RWPE2 (cell line): Measurements from ENCODE around the gene ILKAP.

Experiments used
- ATAC-seq: fragments of 200-7000 bp; cut with Tn5 transposase; 3 replicates; pipeline ENCODE4 v1.9.1; 2021; ENCODE audit warnings: low read depth
- DNase-seq: peaks from one replicate; pipeline ENCODE4 v3.0.0-alpha.2; 2020; ENCODE audit warnings: low spot score
- H3K27ac ChIP-seq: fragments of 450-650 bp; 2 replicates; pipeline ENCODE4 v1.5.1; 2017; ENCODE audit warnings: mild to moderate bottlenecking; ENCODE audit not compliant: poor library complexity, severe bottlenecking
- H3K27me3 ChIP-seq: fragments of 250-450 bp; sonication (Bioruptor Pico); 2 replicates; pipeline ENCODE4 v1.5.1; 2021; ENCODE audit warnings: mild to moderate bottlenecking, moderate library complexity; ENCODE audit not compliant: insufficient read depth, poor library complexity, severe bottlenecking
- H3K36me3 ChIP-seq: fragments of 250-450 bp; sonication (Bioruptor Pico); 2 replicates; pipeline ENCODE4 v1.5.1; 2020; ENCODE audit warnings: low read depth, mild to moderate bottlenecking, moderate library complexity
- H3K4me1 ChIP-seq: fragments of 250-450 bp; sonication (Bioruptor Pico); 2 replicates; pipeline ENCODE4 v1.5.1; 2021; ENCODE audit warnings: mild to moderate bottlenecking, moderate library complexity; ENCODE audit not compliant: insufficient read depth, poor library complexity, severe bottlenecking
- H3K4me3 ChIP-seq: fragments of 250-450 bp; sonication (Bioruptor Pico); 2 replicates; pipeline ENCODE4 v1.5.1; 2021; ENCODE audit warnings: mild to moderate bottlenecking, moderate library complexity; ENCODE audit not compliant: severe bottlenecking
- H3K9me3 ChIP-seq: fragments of 250-450 bp; sonication (Bioruptor Pico); 2 replicates; pipeline ENCODE4 v1.5.1; 2021; ENCODE audit warnings: mild to moderate bottlenecking, moderate library complexity; ENCODE audit not compliant: severe bottlenecking
- CTCF ChIP-seq: fragments of 450-650 bp; IDR thresholded peaks from one replicate; pipeline ENCODE4 v1.5.1; 2017; ENCODE audit warnings: mild to moderate bottlenecking, moderate library complexity; ENCODE audit not compliant: poor library complexity, severe bottlenecking

Gene ILKAP

GRCh38 chr2:238138331-238139195 lies 64.9 kb downstream of the ILKAP start, which contains the start of gene KLHL30:
KLHL30 (plus strand) TSS chr2:238138668; CDS start chr2:238140755, 2,087 bp downstream.
- no peak within 1 kb of the TSS for H3K27ac ChIP-seq
- TF ChIP-seq CTCF, result no peak
- peaks cover 24% of the 10 kb centered on the region for H3K4me1 ChIP-seq
- no peaks in the 10 kb centered on the region for H3K9me3 ChIP-seq
- no peak for ATAC-seq
- no peaks in the 10 kb centered on the region for H3K27me3 ChIP-seq
- no peak within 1 kb of the TSS for H3K4me3 ChIP-seq
- DNase-seq, result no peak
- no peaks in the 10 kb centered on the region for H3K36me3 ChIP-seq

GRCh38 chr2:238137885-238138284 lies 65.6 kb downstream of the ILKAP start:
- DNase-seq (no peak), ATAC-seq (no peak)
- Histone ChIP-seq H3K9me3 (no peaks in the 10 kb centered on the region), H3K27ac (no peak overlapping the region), H3K27me3 (no peaks in the 10 kb centered on the region), H3K4me3 (no peak overlapping the region), H3K36me3 (no peaks in the 10 kb centered on the region), H3K4me1 (peaks cover 17% of the 10 kb centered on the region)
- no peak for TF ChIP-seq CTCF

GRCh38 chr2:238136820-238137537 lies 66.5 kb downstream of the ILKAP start:
- DNase-seq (no peak), ATAC-seq (peak; percentile 28; the same call in 2 of the 3 replicates)
- Histone ChIP-seq H3K27me3 (no peaks in the 10 kb centered on the region), H3K27ac (no peak overlapping the region), H3K36me3 (no peaks in the 10 kb centered on the region), H3K9me3 (no peaks in the 10 kb centered on the region), H3K4me1 (peaks cover 10% of the 10 kb centered on the region), H3K4me3 (no peak overlapping the region)
- no peak for TF ChIP-seq CTCF

- no peak overlapping the region for H3K27ac ChIP-seq
- H3K27me3 ChIP-seq, result no peaks in the 10 kb centered on the region
- H3K4me3 ChIP-seq, result no peak overlapping the region
- H3K4me1 ChIP-seq, result no peaks in the 10 kb centered on the region
- no peak for ATAC-seq
- no peak for TF ChIP-seq CTCF
- no peak for DNase-seq
- H3K36me3 ChIP-seq, result no peaks in the 10 kb centered on the region
- no peaks in the 10 kb centered on the region for H3K9me3 ChIP-seq
Observed at GRCh38 chr2:238135601-238136150, 67.8 kb downstream of the ILKAP start.
